Adrenal gland (tissue), 12 donors: ENCODE measurements around the gene CORO2A. TPM values are rescaled to one million over a fixed set of nuclear protein-coding genes. Genes with fewer than 3 reads are reported as not detected.
A peak's percentile ranks its signal among the peaks of the same experiment; 100 is the strongest.

Experiments
- DNase-seq, 7 donors: peaks; one replicate each; pipeline ENCODE4 v3.0.0-alpha.2; 2019 to 2020
- H3K27ac ChIP-seq, 5 donors: fragments of 200-600 bp; sonication (generic) in 4 of 5; 1 replicate in 3 of 5; 2 replicates in 2 of 5; pipeline versions ENCODE4 v1.5.1 to v1.8.0; 2016 to 2020; ENCODE audit warnings: mild to moderate bottlenecking in 1 of 5
- H3K27me3 ChIP-seq: fragments of 200-600 bp; 2 replicates; pipeline ENCODE4 v1.8.0; 2021
- H3K36me3 ChIP-seq, 2 donors: fragments of 200-600 bp; replicated peaks in 1 of 2; 1 replicate in 1 of 2; 2 replicates in 1 of 2; pipeline versions ENCODE4 v1.5.1 to v1.8.0; 2018 to 2022
- H3K4me1 ChIP-seq, 2 donors: fragments of 200-600 bp; replicated peaks in 1 of 2; 1 replicate in 1 of 2; 2 replicates in 1 of 2; pipeline versions ENCODE4 v1.5.1 to v1.8.0; 2018 to 2021
- H3K4me3 ChIP-seq, 4 donors: fragments of 200-600 bp; sonication (generic) in 3 of 4; one replicate each; pipeline ENCODE4 v1.5.1; 2016 to 2018
- H3K9me3 ChIP-seq, 3 donors: fragments of 200-600 bp; sonication (generic) in 1 of 3; replicated peaks in 1 of 3; 1 replicate in 2 of 3; 2 replicates in 1 of 3; pipeline versions ENCODE4 v1.5.1 to v1.8.0; 2016 to 2021
- CTCF ChIP-seq, 6 experiments: fragments of 450-650 bp in 4 of 6; fragments of 200-600 bp in 2 of 6; sonication (generic) in 1 of 6; IDR thresholded peaks; 1 replicate in 5 of 6; 2 replicates in 1 of 6; pipeline versions ENCODE4 v1.5.1 to v1.8.0; 2016 to 2021; ENCODE audit warnings: antibody characterized with exemption in 6 of 6, mild to moderate bottlenecking in 2 of 6, moderate library complexity in 1 of 6
- POLR2A ChIP-seq, 2 donors: fragments of 450-650 bp; IDR thresholded peaks; one replicate each; pipeline ENCODE4 v1.6.1; 2017; ENCODE audit warnings: antibody characterized with exemption in 2 of 2, mild to moderate bottlenecking in 2 of 2, moderate library complexity in 1 of 2
- WGBS, 4 donors: extraction: QIAGEN DNeasy Blood & Tissue Kit in 2 of 4; methylation state at CpG; one replicate each; pipeline versions ENCODE4 v1.1.5 to v1.1.7; 2013 to 2017; 5-methylcytosine and 5-hydroxymethylcytosine counted together
- intact Hi-C, 2 donors: fragments of 100-400 bp; cut with DNase I; formaldehyde crosslinking; loops; one replicate each; pipeline versions ENCODE4 v1.14.1 to v1.15.0; 2022 to 2023
- polyA plus RNA-seq, 3 donors: library from polyadenylated mRNA; stranded (reverse); fragments of 200-250 nt in 2 of 3; fragments of 350-450 nt in 1 of 3; fragmentation: Illumina TruSeq in 1 of 3; extraction: RNeasy Lipid Tissue Mini Kit (QIAGEN cat#74804) in 1 of 3; gene quantifications; one replicate each; pipeline ENCODE4 v1.2.3, GENCODE V29; 2013 to 2014
- total RNA-seq, 9 donors: library from RNA; depleted of rRNA in 4 of 9; stranded (reverse); fragments of >200 nt in 4 of 9; fragments of 120-200 nt in 1 of 9; fragmentation: NEBNext Ultra II Directional in 1 of 9; extraction: Animal tissue kit (Norgen Biotek cat#: 25700) in 1 of 9; gene quantifications; one replicate each; pipeline versions ENCODE4 v1.1.0 to v1.2.4, GENCODE V29; 2013 to 2023
- donor health status: healthy with polysubstance abuse.
- donor health status: Bipolar disorder and iron deficiency.
- donor health status: DM: yes; HTN: yes; CAD: no.
- donor health status: DM: no; HTN: no; CAD: no.
- donor health status: DM: no; HTN: no; CAD: no.
- donor health status: DM: yes; HTN: yes; CAD: no.

Gene CORO2A
- total and polyA plus RNA-seq, 12 donors, result 0.06 to 3.9 (median 1.2) TPM

- Histone ChIP-seq H3K4me1 (no peaks in the 10 kb centered on the region), H3K9me3 (no peaks in the 10 kb centered on the region), H3K4me3 (no peak overlapping the region), H3K36me3 (no peaks in the 10 kb centered on the region), H3K27me3 (no peaks in the 10 kb centered on the region), H3K27ac (peak overlapping the region in 1 of 5 donors; percentile 40)
- TF ChIP-seq POLR2A (IDR thresholded peaks at IDR 0.05), result no peak
- TF ChIP-seq CTCF (IDR thresholded peaks at IDR 0.05), result no peak
- WGBS, 4 donors, result 75 to 81% (median 77%) methylated on average over 5 of the region's 5 CpGs
- intact Hi-C loops, result loop anchor here in 1 of 2 donors (10.0 kb wide), 2 partner anchors 127 to 267 kb away; partner anchors contain the start of gene HEMGN
- peak in 3 of 7 donors; percentile 23 to 52 (median 26) for DNase-seq
These were observed 9.8 kb upstream of the CORO2A start for GRCh38 chr9:98202252-98202651.

GRCh38 chr9:98201749-98202148, 9.3 kb upstream of the CORO2A start:
- peak overlapping the region in 1 of 5 donors; percentile 40 for H3K27ac ChIP-seq
- intact Hi-C loops, result loop anchor here in 1 of 2 donors (10.0 kb wide), 2 partner anchors 127 to 267 kb away; partner anchors contain the start of gene HEMGN
- no peak for DNase-seq
- no peaks in the 10 kb centered on the region for H3K9me3 ChIP-seq
- no peaks in the 10 kb centered on the region for H3K36me3 ChIP-seq
- no peaks in the 10 kb centered on the region for H3K27me3 ChIP-seq
- no peaks in the 10 kb centered on the region for H3K4me1 ChIP-seq
- WGBS, 4 donors, result 94 to 100% (median 94%) methylated on average over 2 to 7 of the region's 7 CpGs
- H3K4me3 ChIP-seq, result no peak overlapping the region
- TF ChIP-seq POLR2A (IDR thresholded peaks at IDR 0.05) (no peak), CTCF (IDR thresholded peaks at IDR 0.05) (no peak)

- DNase-seq, result no peak
- no peak overlapping the region for H3K27ac ChIP-seq
- 86 to 91% (median 89%) methylated on average over 5 to 6 of the region's 6 CpGs for WGBS, 4 donors
- TF ChIP-seq CTCF (IDR thresholded peaks at IDR 0.05), result no peak
- TF ChIP-seq POLR2A (IDR thresholded peaks at IDR 0.05), result no peak
- H3K4me1 ChIP-seq, result no peaks in the 10 kb centered on the region
- no peak overlapping the region for H3K4me3 ChIP-seq
- no peaks in the 10 kb centered on the region for H3K27me3 ChIP-seq
- intact Hi-C loops, result loop anchor here in 1 of 2 donors (10.0 kb wide), 2 partner anchors 126 to 266 kb away; partner anchors contain the start of gene HEMGN
- no peaks in the 10 kb centered on the region for H3K36me3 ChIP-seq
- H3K9me3 ChIP-seq, result no peaks in the 10 kb centered on the region
These were observed 8.7 kb upstream of the CORO2A start for GRCh38 chr9:98201102-98201501.

- TF ChIP-seq CTCF (IDR thresholded peaks at IDR 0.05) (no peak), POLR2A (IDR thresholded peaks at IDR 0.05) (no peak)
- no peak overlapping the region for H3K27ac ChIP-seq
- H3K36me3 ChIP-seq, result no peaks in the 10 kb centered on the region
- 88 to 93% (median 92%) methylated on average over 14 to 20 of the region's 20 CpGs for WGBS, 4 donors
- H3K4me3 ChIP-seq, result no peak overlapping the region
- no peaks in the 10 kb centered on the region for H3K27me3 ChIP-seq
- no peak for DNase-seq
- H3K9me3 ChIP-seq, result no peaks in the 10 kb centered on the region
- no peaks in the 10 kb centered on the region for H3K4me1 ChIP-seq
- intact Hi-C loops, result loop anchor here in 1 of 2 donors (10.0 kb wide), 2 partner anchors 125 to 265 kb away; partner anchors contain the start of gene HEMGN
These were observed 7.1 kb upstream of the CORO2A start for GRCh38 chr9:98199388-98200033.
